ENCODE data around the gene WNT9A.

The WNT9A gene

GRCh38 chr1:227895828-227896685 is 51.7 kb downstream of the WNT9A start:
- DNase-seq, result no peak

GRCh38 chr1:227894831-227895451 is 52.8 kb downstream of the WNT9A start:
- no peak for DNase-seq

GRCh38 chr1:227893949-227894721 is 53.6 kb downstream of the WNT9A start:
- no peak for DNase-seq

- DNase-seq, result no peak
Measured at GRCh38 chr1:227893300-227893948, 54.3 kb downstream of the WNT9A start.

- DNase-seq, result no peak
Measured at GRCh38 chr1:227892489-227893299, 55.0 kb downstream of the WNT9A start.

GRCh38 chr1:227891955-227892488 is 55.7 kb downstream of the WNT9A start:
- DNase-seq, result no peak

- no peak for DNase-seq
Measured at GRCh38 chr1:227891223-227891954, 56.3 kb downstream of the WNT9A start.

- DNase-seq, result no peak
Measured at GRCh38 chr1:227890451-227891222, 57.1 kb downstream of the WNT9A start.

GRCh38 chr1:227889863-227890405 is 57.8 kb downstream of the WNT9A start:
- DNase-seq, result no peak

- DNase-seq, result no peak
Measured at GRCh38 chr1:227889047-227889862, 58.5 kb downstream of the WNT9A start.

- DNase-seq, result no peak
Measured at GRCh38 chr1:227888404-227889046, 59.2 kb downstream of the WNT9A start.

- DNase-seq, result no peak
Measured at GRCh38 chr1:227887697-227888403, 59.9 kb downstream of the WNT9A start.

GRCh38 chr1:227886993-227887696 is 60.6 kb downstream of the WNT9A start:
- no peak for DNase-seq

- no peak for DNase-seq
Measured at GRCh38 chr1:227886503-227886961, 61.2 kb downstream of the WNT9A start.

GRCh38 chr1:227885648-227886502 is 61.9 kb downstream of the WNT9A start:
- DNase-seq, result no peak

GRCh38 chr1:227885135-227885647 is 62.5 kb downstream of the WNT9A start:
- no peak for DNase-seq

Measured in NCI-H524 treated with DMSO at 0.1 percent for 48 hours (cell line).